Choroid plexus epithelial cell (primary cell): ENCODE measurements around the gene NDUFA8.
A peak's percentile ranks its signal among the peaks of the same experiment; 100 is the strongest.

Experiments
- DNase-seq: peaks from one replicate; pipeline ENCODE4 v3.0.0-alpha.2; 2010; ENCODE audit warnings: low read depth
- H3K4me3 ChIP-seq: 2 replicates; pipeline ENCODE4 v1.5.1; 2011; ENCODE audit warnings: low read depth, mild to moderate bottlenecking, control low read depth, low read length, moderate library complexity
- CTCF ChIP-seq: conservative IDR thresholded peaks from 2 replicates; pipeline ENCODE4 v1.5.1; 2011; ENCODE audit warnings: low read depth, mild to moderate bottlenecking, control low read depth, inconsistent platforms, low read length, moderate library complexity

Gene NDUFA8

GRCh38 chr9:122122903-122123632 lies 36.5 kb downstream of the NDUFA8 start:
- H3K4me3 ChIP-seq, result no peak overlapping the region
- TF ChIP-seq CTCF, result peak; percentile 100
- peak; percentile 84 for DNase-seq

- TF ChIP-seq CTCF, result no peak
- H3K4me3 ChIP-seq, result no peak overlapping the region
- DNase-seq, result no peak
Measured at GRCh38 chr9:122122468-122122867, 37.1 kb downstream of the NDUFA8 start.

- DNase-seq, result no peak
- no peak for TF ChIP-seq CTCF
- no peak overlapping the region for H3K4me3 ChIP-seq
Measured at GRCh38 chr9:122121931-122122330, 37.6 kb downstream of the NDUFA8 start.

GRCh38 chr9:122121391-122121790 lies 38.2 kb downstream of the NDUFA8 start:
- H3K4me3 ChIP-seq, result no peak overlapping the region
- TF ChIP-seq CTCF, result no peak
- no peak for DNase-seq

GRCh38 chr9:122120316-122121071 lies 39.1 kb downstream of the NDUFA8 start:
- H3K4me3 ChIP-seq, result no peak overlapping the region
- DNase-seq, result no peak
- no peak for TF ChIP-seq CTCF

- no peak for DNase-seq
- no peak for TF ChIP-seq CTCF
- H3K4me3 ChIP-seq, result no peak overlapping the region
Measured at GRCh38 chr9:122119721-122120120, 39.9 kb downstream of the NDUFA8 start.
